IMR-90 (cell line): ENCODE data around the gene PTPRU. TPM values are rescaled to one million over a fixed set of nuclear protein-coding genes. Genes with fewer than 3 reads are reported as not detected.

Source experiments
- ATAC-seq: fragments of 200-7000 bp; cut with Tn5 transposase; 2 replicates; pipeline ENCODE4 v1.9.1; 2020; ENCODE audit warnings: low read depth, mild to moderate bottlenecking, moderate library complexity
- BruUV-seq: library from RNA; stranded (reverse); fragments of 400-500 nt; replicated peaks from 2 replicates; lab custom pipeline; 2021; lab: Mats Ljungman, UMichigan
- CTCF ChIA-PET: fragments of 300-600 bp; formaldehyde crosslinking; extraction: SDS; loops from one replicate; lab custom pipeline; 2021; ENCODE audit warnings: antibody characterized with exemption; lab: Yijun Ruan, JAX
- POLR2A ChIA-PET: fragments of 300-600 bp; sonication (Branson Sonifier 250); formaldehyde crosslinking; loops from one replicate; lab custom pipeline; 2022; ENCODE audit warnings: antibody characterized with exemption; ENCODE audit not compliant: unreplicated experiment; lab: Charles Lee
- DNase-seq: peaks from one replicate; pipeline ENCODE4 v3.0.0; 2013
- H2AFZ ChIP-seq: replicated peaks from 2 replicates; pipeline ENCODE3; 2013; ENCODE audit warnings: low read length, mild to moderate bottlenecking; ENCODE audit not compliant: poor library complexity
- H2AK5ac ChIP-seq: 2 replicates; pipeline ENCODE4 v1.6.1; 2013; ENCODE audit warnings: low read depth, low read length, inconsistent platforms
- H2AK9ac ChIP-seq: replicated peaks from 2 replicates; pipeline ENCODE3; 2013; ENCODE audit warnings: mild to moderate bottlenecking, low read depth, low read length, moderate library complexity; ENCODE audit not compliant: poor library complexity
- H2BK120ac ChIP-seq: 2 replicates; pipeline ENCODE4 v1.6.1; 2013; ENCODE audit warnings: low read depth, low read length, inconsistent platforms
- H2BK15ac ChIP-seq: 3 replicates; pipeline ENCODE4 v1.6.1; 2013; ENCODE audit warnings: low read depth, low read length, inconsistent platforms
- H2BK20ac ChIP-seq: 2 replicates; pipeline ENCODE4 v1.6.1; 2013; ENCODE audit warnings: low read depth, mild to moderate bottlenecking, inconsistent platforms, low read length, moderate library complexity
- H2BK5ac ChIP-seq: 2 replicates; pipeline ENCODE4 v1.6.1; 2013; ENCODE audit warnings: mild to moderate bottlenecking, low read depth, low read length, inconsistent platforms; ENCODE audit not compliant: poor library complexity, severe bottlenecking
- H3K14ac ChIP-seq: replicated peaks from 2 replicates; pipeline ENCODE4 v1.6.1; 2013; ENCODE audit warnings: low read depth, low read length, inconsistent platforms
- H3K18ac ChIP-seq: 2 replicates; pipeline ENCODE4 v1.6.1; 2013; ENCODE audit warnings: low read depth, low read length, control low read depth
- H3K23ac ChIP-seq: 2 replicates; pipeline ENCODE4 v1.6.1; 2013; ENCODE audit warnings: low read depth, low read length, inconsistent platforms
- H3K27ac ChIP-seq: 2 replicates; pipeline ENCODE4 v1.5.1; 2013; ENCODE audit warnings: mild to moderate bottlenecking, control low read depth, low read length; ENCODE audit not compliant: insufficient read depth
- H3K27me3 ChIP-seq: 2 replicates; pipeline ENCODE4 v1.6.1; 2013; ENCODE audit warnings: low read length; ENCODE audit not compliant: control insufficient read depth, insufficient read depth
- H3K36me3 ChIP-seq: 2 replicates; pipeline ENCODE4 v1.6.1; 2013; ENCODE audit warnings: low read length, mixed read lengths; ENCODE audit not compliant: control insufficient read depth, insufficient read depth
- H3K4ac ChIP-seq: 2 replicates; pipeline ENCODE4 v1.6.1; 2013; ENCODE audit warnings: low read depth, low read length, inconsistent platforms
- H3K4me1 ChIP-seq: 2 replicates; pipeline ENCODE4 v1.6.1; 2013; ENCODE audit warnings: low read length, mixed read lengths; ENCODE audit not compliant: control insufficient read depth, insufficient read depth
- H3K4me2 ChIP-seq: 2 replicates; pipeline ENCODE4 v1.6.1; 2013; ENCODE audit warnings: low read depth, mild to moderate bottlenecking, control low read depth, low read length, moderate library complexity
- H3K4me3 ChIP-seq: 2 replicates; pipeline ENCODE4 v1.5.1; 2013; ENCODE audit warnings: low read depth, mild to moderate bottlenecking, control low read depth, low read length, moderate library complexity; ENCODE audit not compliant: insufficient read depth
- H3K56ac ChIP-seq: 2 replicates; pipeline ENCODE4 v1.6.1; 2013; ENCODE audit warnings: low read length, inconsistent platforms; ENCODE audit not compliant: insufficient read depth; ENCODE audit errors: extremely low read depth
- H3K79me1 ChIP-seq, 2 experiments: 2 replicates each; pipeline ENCODE4 v1.6.1; 2013; ENCODE audit warnings: low read length in 2 of 2, inconsistent platforms in 1 of 2, low read depth in 1 of 2
- H3K9ac ChIP-seq: 2 replicates; pipeline ENCODE4 v1.6.1; 2013; ENCODE audit warnings: low read depth, low read length, control low read depth
- H3K9me1 ChIP-seq: 2 replicates; pipeline ENCODE4 v1.6.1; 2013; ENCODE audit warnings: low read length, inconsistent platforms; ENCODE audit not compliant: insufficient read depth
- H3K9me3 ChIP-seq: 2 replicates; pipeline ENCODE4 v1.6.1; 2013; ENCODE audit warnings: low read length; ENCODE audit not compliant: control insufficient read depth, insufficient read depth
- H4K20me1 ChIP-seq: 2 replicates; pipeline ENCODE4 v1.6.1; 2013; ENCODE audit warnings: low read length, inconsistent platforms; ENCODE audit not compliant: insufficient read depth
- H4K5ac ChIP-seq: 2 replicates; pipeline ENCODE4 v1.6.1; 2013; ENCODE audit warnings: mild to moderate bottlenecking, low read depth, low read length, control low read depth
- H4K8ac ChIP-seq, 2 experiments: 2 replicates each; pipeline ENCODE4 v1.6.1; 2013; ENCODE audit warnings: low read depth in 2 of 2, low read length in 2 of 2, control low read depth in 1 of 2, inconsistent platforms in 1 of 2
- H4K91ac ChIP-seq: 2 replicates; pipeline ENCODE4 v1.6.1; 2013; ENCODE audit warnings: low read depth, low read length, inconsistent platforms; ENCODE audit not compliant: insufficient read depth
- BHLHE40 ChIP-seq: fragments of 150-350 bp; IDR thresholded peaks from 2 replicates; pipeline ENCODE4 v1.6.1; 2016; ENCODE audit warnings: mild to moderate bottlenecking, low read depth, low read length
- CHD1 ChIP-seq: IDR thresholded peaks from 2 replicates; pipeline ENCODE4 v1.6.1; 2012; ENCODE audit warnings: low read depth, low read length, improper control_type of control experiment
- FOS ChIP-seq: fragments of 150-350 bp; IDR thresholded peaks from 2 replicates; pipeline ENCODE4 v1.6.1; 2016; ENCODE audit warnings: low read depth, low read length
- MAFK ChIP-seq: IDR thresholded peaks from 2 replicates; pipeline ENCODE4 v1.6.1; 2012; ENCODE audit warnings: low read depth, low read length, improper control_type of control experiment
- MAZ ChIP-seq: IDR thresholded peaks from 2 replicates; pipeline ENCODE4 v1.6.1; 2012; ENCODE audit warnings: low read depth, mild to moderate bottlenecking, low read length, improper control_type of control experiment, moderate library complexity, borderline replicate concordance
- NFE2L2 ChIP-seq: fragments of 150-350 bp; IDR thresholded peaks from 2 replicates; pipeline ENCODE4 v1.6.1; 2016; ENCODE audit warnings: low read depth, mild to moderate bottlenecking, low read length
- POLR2A ChIP-seq: IDR thresholded peaks from 2 replicates; pipeline ENCODE4 v1.6.1; 2012; ENCODE audit warnings: mild to moderate bottlenecking, low read depth, low read length
- RCOR1 ChIP-seq: IDR thresholded peaks from 2 replicates; pipeline ENCODE4 v1.6.1; 2012; ENCODE audit warnings: mild to moderate bottlenecking, low read length, improper control_type of control experiment; ENCODE audit not compliant: insufficient replicate concordance
- RFX5 ChIP-seq: IDR thresholded peaks from 2 replicates; pipeline ENCODE4 v1.8.0; 2012; ENCODE audit warnings: low read depth, mild to moderate bottlenecking, low read length, moderate library complexity
- WGBS, 2 experiments: methylation state at CpG; one replicate each; pipeline versions ENCODE4 v1.1.5 to v1.1.7; 2013; ENCODE audit warnings: missing lambda C conversion rate in 2 of 2; ENCODE audit not compliant: insufficient read length in 1 of 2; ENCODE audit errors: extremely low coverage in 2 of 2; 5-methylcytosine and 5-hydroxymethylcytosine counted together
- dilution Hi-C: fragments of 300-500 bp; cut with HindIII; formaldehyde crosslinking; loops from one replicate; pipeline ENCODE4 v1.14.3; 2018; ENCODE audit warnings: low sequenced_read_pairs; ENCODE audit not compliant: unreplicated experiment
- in situ Hi-C: fragments of 300-500 bp; cut with MboI; formaldehyde crosslinking; loops from 3 replicates; pipeline ENCODE4 v1.14.3; 2019; ENCODE audit warnings: low sequenced_read_pairs, inconsistent platforms, mixed read lengths
- intact Hi-C: fragments of 100-400 bp; cut with micrococcal nuclease; formaldehyde crosslinking; loops from 2 replicates; pipeline ENCODE4 v1.10.0; 2022
- polyA plus RNA-seq, 3 experiments: library from polyadenylated mRNA; depleted of rRNA; stranded (reverse); fragments of >200 nt; gene quantifications; 2 replicates each; pipeline ENCODE4 v1.2.3, GENCODE V29; 2012; ENCODE audit warnings: low replicate concordance in 1 of 3
- total RNA-seq: library from RNA; depleted of rRNA; stranded (reverse); fragments of >200 nt; gene quantifications from 2 replicates; pipeline ENCODE4 v1.2.3, GENCODE V29; 2012
- TF ChIP-seq, protein P1 (sequence below): fragments of 150-350 bp; IDR thresholded peaks from 2 replicates; pipeline ENCODE4 v1.6.1; 2017; ENCODE audit warnings: mild to moderate bottlenecking, antibody characterized with exemption, low read length, low read depth
- TF ChIP-seq, protein P2 (sequence below): fragments of 150-350 bp; IDR thresholded peaks from 2 replicates; pipeline ENCODE4 v1.6.1; 2016; ENCODE audit warnings: low read depth, mild to moderate bottlenecking, low read length, moderate library complexity, borderline replicate concordance
- TF ChIP-seq, protein P3 (sequence below): conservative IDR thresholded peaks from 2 replicates; pipeline ENCODE4 v1.5.1; 2012; ENCODE audit warnings: mild to moderate bottlenecking, low read depth, low read length, improper control_type of control experiment

PTPRU gene
- total and polyA plus RNA-seq, 2 of the 4 experiments (the other 2 are of a cell fraction): 7.0 to 10.7 TPM

DNA sequence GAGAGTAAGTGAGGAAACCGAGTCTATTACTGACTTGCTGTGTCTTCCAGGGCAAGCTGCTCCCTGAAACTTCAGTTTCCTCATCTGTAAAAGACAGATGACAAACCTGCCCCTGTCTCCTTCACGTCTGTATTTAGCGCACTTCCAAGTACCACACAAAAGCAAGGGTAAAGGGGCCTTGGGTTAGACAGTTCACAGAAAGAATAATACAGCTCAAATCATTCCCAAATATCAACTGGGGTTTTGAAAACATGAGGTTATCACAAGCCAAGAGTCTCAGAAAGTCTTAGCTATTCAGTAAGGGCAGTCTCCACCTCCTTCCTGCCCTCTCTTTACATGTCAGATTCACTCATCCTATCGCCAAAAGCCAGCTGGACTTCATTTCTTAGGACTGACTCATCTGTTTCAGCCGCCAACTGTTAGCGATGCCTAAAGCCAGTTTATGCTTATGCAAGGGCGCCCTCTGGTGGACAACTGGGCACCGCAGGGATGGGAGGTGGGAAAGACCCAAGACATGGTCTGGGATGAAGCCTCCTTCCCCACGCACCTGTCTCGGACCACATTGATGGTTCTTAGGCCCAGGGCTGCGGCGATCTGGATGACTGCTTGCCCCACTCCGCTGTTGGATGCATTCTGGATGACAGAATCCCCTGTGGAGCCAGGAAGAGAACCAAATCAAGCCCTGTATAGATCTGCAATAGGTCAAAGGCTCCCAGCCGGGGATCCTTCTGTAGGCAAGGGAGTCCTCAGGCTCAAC is 33.6 kb upstream of the PTPRU start:
- BruUV-seq: no TSS peak
- dilution Hi-C loops (no loop called here), in situ Hi-C loops (loop anchor here (10.0 kb wide), 1 partner anchor 418 kb away; no protein-coding TSS in a partner anchor), intact Hi-C loops (loop anchor here (1.0 to 5.0 kb wide), 5 partner anchors 78 to 418 kb away; no protein-coding TSS in a partner anchor)
- Histone ChIP-seq H3K4me2 (peak overlapping the region; percentile 38), H2AFZ (peak overlapping the region; percentile 73), H4K91ac (peak overlapping the region; percentile 83), H3K9me3 (no peaks in the 10 kb centered on the region), H3K4ac (peak overlapping the region; percentile 90), H2BK15ac (peak overlapping the region; percentile 81; the same call in 2 of the 3 replicates), H3K4me3 (no peak overlapping the region), H4K20me1 (no peaks in the 10 kb centered on the region), H3K23ac (peak overlapping the region; percentile 45), H4K8ac (peak overlapping the region; percentile 73 to 88), H3K14ac (peak overlapping the region; percentile 86), H2AK5ac (peak overlapping the region; percentile 90), H2BK20ac (peak overlapping the region; percentile 86), H2BK5ac (peak overlapping the region; percentile 76), H3K27me3 (no peaks in the 10 kb centered on the region), H3K27ac (peak overlapping the region; percentile 85), H4K5ac (peak overlapping the region; percentile 79), H3K79me1 (peaks cover 0 to 20% of the 10 kb centered on the region in 2 experiments; a peak in 2 of 4 replicates), H3K18ac (peak overlapping the region; percentile 72), H2BK120ac (peak overlapping the region; percentile 83), H3K56ac (peak overlapping the region; percentile 71; the same call in 1 of the 2 replicates), H3K36me3 (peaks cover 14% of the 10 kb centered on the region), H3K9me1 (peaks cover 19% of the 10 kb centered on the region), H3K4me1 (peaks cover 16% of the 10 kb centered on the region), H2AK9ac (peak overlapping the region; percentile 75), H3K9ac (peak overlapping the region; percentile 26)
- DNase-seq (peak; percentile 99), ATAC-seq (peak; percentile 93)
- CTCF ChIA-PET: interaction anchor here (0.5 to 3.3 kb wide), 18 partner anchors 9 to 326 kb away, joined by 3 to 28 read pairs (median 4); partner anchors contain the start of genes SRSF4 and TMEM200B
- POLR2A ChIA-PET: interaction anchor here (0.6 to 0.8 kb wide), 3 partner anchors 21 to 554 kb away, joined by 3 to 17 read pairs (median 4); partner anchors contain the start of genes RNU11 and SRSF4
- 47% methylated on average over 2 of the region's 14 CpGs; no CpG with 5 or more reads in 1 of the 2 experiments for WGBS, 2 experiments
- TF ChIP-seq CHD1 (no peak), POLR2A (peak; percentile 52; the same call in 1 of the 2 replicates), RCOR1 (peak; percentile 59), RFX5 (no peak; the same call in 1 of the 2 replicates), NFE2L2 (peak; percentile 18; the same call in 1 of the 2 replicates), FOS (peak; percentile 84), MAFK (0 out of 2 replicates have a peak, but pooled peaks have one; percentile 20), BHLHE40 (no peak), MAZ (peak; percentile 37; the same call in 1 of the 2 replicates)
- TF ChIP-seq, protein P1, sequence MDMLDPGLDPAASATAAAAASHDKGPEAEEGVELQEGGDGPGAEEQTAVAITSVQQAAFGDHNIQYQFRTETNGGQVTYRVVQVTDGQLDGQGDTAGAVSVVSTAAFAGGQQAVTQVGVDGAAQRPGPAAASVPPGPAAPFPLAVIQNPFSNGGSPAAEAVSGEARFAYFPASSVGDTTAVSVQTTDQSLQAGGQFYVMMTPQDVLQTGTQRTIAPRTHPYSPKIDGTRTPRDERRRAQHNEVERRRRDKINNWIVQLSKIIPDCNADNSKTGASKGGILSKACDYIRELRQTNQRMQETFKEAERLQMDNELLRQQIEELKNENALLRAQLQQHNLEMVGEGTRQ: no peak
- TF ChIP-seq, protein P2, sequence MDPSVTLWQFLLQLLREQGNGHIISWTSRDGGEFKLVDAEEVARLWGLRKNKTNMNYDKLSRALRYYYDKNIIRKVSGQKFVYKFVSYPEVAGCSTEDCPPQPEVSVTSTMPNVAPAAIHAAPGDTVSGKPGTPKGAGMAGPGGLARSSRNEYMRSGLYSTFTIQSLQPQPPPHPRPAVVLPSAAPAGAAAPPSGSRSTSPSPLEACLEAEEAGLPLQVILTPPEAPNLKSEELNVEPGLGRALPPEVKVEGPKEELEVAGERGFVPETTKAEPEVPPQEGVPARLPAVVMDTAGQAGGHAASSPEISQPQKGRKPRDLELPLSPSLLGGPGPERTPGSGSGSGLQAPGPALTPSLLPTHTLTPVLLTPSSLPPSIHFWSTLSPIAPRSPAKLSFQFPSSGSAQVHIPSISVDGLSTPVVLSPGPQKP: no peak
- TF ChIP-seq, protein P3, sequence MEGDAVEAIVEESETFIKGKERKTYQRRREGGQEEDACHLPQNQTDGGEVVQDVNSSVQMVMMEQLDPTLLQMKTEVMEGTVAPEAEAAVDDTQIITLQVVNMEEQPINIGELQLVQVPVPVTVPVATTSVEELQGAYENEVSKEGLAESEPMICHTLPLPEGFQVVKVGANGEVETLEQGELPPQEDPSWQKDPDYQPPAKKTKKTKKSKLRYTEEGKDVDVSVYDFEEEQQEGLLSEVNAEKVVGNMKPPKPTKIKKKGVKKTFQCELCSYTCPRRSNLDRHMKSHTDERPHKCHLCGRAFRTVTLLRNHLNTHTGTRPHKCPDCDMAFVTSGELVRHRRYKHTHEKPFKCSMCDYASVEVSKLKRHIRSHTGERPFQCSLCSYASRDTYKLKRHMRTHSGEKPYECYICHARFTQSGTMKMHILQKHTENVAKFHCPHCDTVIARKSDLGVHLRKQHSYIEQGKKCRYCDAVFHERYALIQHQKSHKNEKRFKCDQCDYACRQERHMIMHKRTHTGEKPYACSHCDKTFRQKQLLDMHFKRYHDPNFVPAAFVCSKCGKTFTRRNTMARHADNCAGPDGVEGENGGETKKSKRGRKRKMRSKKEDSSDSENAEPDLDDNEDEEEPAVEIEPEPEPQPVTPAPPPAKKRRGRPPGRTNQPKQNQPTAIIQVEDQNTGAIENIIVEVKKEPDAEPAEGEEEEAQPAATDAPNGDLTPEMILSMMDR: peak; percentile 98
